Islet of Langerhans (tissue), 1 donor: ENCODE results near the gene MYO19.
"Not testable (repeated sequence)": the region's sequence is repeated elsewhere in the genome, so short reads cannot be mapped to it uniquely, and the experiment has no call there.

Experiments
- FAIRE-seq: peaks from one replicate; lab custom pipeline; 2011; peaks lifted over from hg19 to GRCh38; lab: Jason Lieb, UNC

MYO19 gene

DNA sequence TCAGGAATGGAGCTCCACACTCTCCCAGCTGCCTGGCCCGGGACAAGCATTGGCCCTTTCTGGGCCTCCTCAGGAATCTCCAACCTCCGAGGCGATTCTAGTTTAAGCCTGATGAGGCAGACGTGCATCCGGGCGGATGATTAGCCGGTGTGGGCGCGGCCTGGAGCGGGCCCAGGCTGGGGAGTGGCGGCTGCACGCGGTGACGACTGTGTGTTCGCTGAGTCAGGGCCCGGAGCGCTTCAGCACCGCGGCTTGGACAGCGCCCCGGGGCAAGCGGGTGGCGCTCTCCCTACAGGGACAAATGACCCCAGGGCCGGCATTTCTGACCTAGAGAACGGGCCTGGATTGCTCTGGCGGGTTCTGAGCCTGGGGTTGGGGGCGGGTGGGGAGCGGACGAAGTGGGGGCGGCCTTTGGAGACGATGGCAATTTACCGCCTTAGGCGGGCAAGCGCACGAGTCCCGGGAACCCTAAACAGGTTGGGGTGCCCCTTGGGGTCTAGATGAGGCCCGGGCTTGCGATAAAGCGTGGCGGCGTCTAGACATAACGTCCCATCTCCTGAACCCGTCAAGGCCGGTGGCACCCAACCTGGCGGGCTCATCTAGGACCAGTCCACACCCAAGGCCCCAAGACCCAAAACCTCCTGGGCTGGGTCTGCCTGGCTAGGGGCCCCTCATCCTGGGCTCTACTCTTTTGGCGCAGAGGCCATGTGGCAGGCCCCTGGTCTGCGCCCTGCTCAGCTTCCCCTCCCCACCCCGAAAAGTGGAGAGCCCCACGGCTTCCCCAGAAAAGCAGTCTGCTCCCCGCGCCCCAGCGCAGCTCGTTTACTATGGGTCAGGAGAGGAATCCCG, 70.5 kb downstream of the MYO19 start:
- no peak for FAIRE-seq

DNA sequence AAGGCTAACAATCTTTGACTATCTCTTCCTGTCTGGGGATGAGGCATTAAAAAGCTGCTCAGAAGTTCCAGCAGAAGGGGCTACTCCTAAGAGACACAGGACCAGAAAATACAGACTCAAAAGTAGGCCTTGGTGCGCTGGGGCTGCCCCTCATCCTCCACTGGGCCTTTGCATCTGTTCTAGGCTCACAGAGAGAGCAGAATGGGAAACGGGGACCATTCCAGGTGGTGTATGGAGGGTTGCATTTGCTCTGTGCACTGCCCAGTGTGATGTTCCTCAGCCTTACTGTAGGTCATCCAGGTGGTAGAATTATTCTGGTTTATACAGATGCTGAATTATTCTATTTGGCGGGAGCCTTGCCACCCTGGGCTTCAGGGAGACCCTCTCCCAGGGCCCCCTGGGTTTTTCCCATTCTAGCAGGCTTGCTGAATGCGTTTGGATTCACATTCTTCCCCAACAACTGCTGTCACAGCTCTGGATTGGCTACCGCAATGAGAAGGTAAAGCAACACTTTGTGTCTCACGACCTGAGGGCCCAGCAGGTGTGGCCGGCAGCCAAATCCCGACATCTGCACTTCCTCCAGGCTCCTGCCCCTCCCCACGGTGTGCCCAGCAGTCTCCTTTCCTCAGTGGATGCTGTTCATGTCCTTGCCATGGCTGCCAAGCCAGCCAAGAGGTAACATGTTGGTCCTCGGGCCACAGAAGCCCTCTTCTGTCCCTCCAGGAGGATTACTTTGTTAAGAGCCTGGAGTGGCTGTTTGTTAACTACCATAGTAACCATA, 73.1 kb downstream of the MYO19 start:
- FAIRE-seq, result no peak

DNA sequence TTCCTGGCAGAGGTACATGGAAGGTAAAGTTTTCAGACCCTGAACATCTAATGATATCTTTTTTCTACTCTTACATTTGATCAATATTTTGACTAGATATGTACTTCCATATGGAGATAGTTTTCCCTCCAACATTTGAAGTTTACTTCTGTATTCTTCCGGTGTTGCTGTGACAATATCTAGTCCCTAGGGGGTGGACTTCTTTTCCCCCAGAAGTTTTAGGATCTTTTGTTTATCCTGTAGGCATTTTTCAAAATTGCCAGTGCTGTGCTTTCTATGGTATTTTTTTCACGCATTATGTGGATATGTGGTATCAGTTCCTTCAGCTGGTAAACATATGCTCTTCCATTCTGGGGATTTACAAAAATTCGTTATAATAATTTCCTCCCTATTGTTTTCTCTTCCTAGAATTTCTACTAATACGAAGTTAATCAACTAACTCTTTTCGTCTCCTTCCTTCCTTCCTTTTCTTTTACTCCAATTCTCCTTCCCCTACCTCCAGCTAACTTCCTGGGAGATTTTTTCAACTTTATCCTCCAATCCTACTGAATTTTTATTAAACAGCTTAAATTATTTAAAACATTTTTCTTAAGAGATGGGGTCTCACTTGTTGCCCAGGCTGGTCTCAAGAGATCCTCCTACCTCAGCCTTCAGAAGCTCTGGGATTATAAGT, 74.3 kb downstream of the MYO19 start:
- no peak for FAIRE-seq

DNA sequence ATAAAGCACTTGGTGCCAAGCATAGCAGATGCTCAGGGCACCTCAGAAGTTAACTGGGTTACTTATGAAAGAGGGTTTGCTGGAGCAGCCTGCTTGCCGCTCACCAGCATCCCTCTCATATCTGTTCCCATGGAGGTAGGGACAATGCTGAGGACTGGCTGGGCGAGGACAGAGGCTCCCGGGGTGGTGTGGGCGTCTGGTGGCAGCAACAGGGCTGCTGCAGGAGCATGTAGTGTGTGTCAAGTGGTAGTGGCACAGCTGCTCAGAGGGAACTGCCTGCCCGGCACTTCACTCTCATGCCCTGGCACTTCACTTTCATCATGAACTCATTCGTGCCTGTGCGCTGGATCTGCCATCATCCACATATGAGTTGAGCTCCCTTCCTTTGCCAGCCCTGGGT, 75.1 kb downstream of the MYO19 start:
- FAIRE-seq, result no peak

DNA sequence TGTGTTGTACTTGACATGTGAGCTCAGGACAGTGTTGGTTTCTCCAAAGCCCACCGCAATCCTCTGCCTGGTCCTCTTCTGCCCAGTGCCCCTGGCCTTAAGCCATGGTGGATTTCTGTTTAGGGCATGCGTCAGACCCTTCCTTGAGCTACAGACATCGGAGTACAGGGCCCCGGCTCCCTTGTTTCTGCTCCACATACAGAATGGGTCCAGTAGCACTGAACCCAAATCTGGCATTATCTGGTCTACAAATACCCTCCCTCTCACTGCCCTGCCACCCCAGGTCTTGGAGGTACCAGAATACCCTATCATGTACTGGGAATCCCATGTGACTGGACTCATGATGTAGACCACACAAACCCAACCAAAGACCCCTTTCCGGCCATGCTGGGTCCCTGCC, 75.6 kb downstream of the MYO19 start:
- FAIRE-seq, result no peak

DNA sequence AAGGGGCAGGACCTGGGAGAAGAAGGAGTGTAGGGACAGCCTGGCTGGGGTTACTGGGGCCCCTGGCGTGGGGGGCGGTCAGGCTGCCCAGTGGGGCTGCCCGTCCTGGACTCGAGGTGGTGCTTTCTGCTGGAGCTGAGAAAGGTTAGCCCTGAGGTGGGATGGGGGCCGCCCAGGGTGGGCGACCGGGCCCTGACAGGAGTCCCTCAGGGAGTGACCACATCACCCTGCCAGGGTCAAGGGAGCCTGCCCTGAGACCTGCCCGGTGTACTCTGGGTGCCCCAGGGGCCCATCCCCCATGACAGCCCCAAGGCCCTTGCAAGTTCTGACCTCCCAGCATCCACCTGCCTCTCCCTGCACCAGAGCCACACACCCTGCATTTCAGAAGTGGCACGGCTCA, 77.0 kb downstream of the MYO19 start:
- FAIRE-seq, result not testable (repeated sequence)

DNA sequence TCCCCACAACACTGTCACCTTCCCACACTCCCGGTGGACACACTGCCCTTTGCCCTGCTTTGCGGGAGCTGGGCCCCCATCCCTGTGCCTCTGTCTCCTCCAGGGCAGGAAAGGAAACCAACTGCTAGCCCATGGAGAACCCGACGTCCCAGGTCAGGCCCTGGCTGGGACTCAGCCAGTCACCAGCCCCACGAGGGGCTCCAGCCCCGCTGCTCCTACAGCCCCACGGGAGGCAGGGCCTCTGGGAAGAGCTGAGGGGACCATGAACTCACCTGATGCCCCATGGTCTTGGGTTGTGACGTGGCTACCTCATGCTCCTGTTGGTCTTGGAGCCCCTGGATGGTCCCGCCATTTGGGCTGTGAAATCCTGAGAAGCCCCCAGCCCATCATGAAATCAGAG, 81.8 kb downstream of the MYO19 start:
- FAIRE-seq, result not testable (repeated sequence)

DNA sequence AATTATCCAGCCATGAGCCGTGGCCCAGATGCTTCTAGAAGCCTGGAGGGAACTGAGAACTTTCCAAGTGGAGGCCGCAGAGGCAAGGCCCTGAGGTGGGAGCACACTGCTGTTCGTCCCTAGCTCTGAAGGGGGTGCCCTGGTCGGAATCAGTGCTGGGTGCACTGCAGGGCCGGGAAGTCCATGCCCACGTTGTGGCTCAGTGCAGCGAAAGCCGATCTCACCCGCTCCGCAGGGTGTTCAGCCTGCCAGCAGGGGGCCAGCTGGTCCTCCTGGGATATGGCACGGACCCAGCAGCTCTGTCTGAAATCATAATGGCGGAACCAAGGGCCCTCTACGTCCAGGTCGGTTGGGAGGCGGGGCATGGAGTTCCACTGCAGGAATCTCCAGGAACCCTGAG, 84.7 kb downstream of the MYO19 start:
- FAIRE-seq, result not testable (repeated sequence)
